Stimulated activated naive CD8-positive, alpha-beta T cell treated with anti-CD3 and anti-CD28 coated beads, Interleukin-15, amount 100 ng/mL, for 72 hours (primary cell): ENCODE measurements around the gene BTAF1.

Experiments used
- ATAC-seq: fragments of 150-1000 bp; cut with Tn5 transposase; 2 replicates; pipeline ENCODE4 v1.10.0; 2021; ENCODE audit warnings: mild to moderate bottlenecking, moderate library complexity
- DNase-seq, 2 donors: peaks; one replicate each; pipeline ENCODE4 v3.0.0; 2021 to 2022
- H3K27ac Mint-ChIP-seq, 2 donors: one replicate each; pipeline ENCODE4 v1.8.0; 2022; ENCODE audit warnings: mild to moderate bottlenecking in 2 of 2, mixed read lengths in 2 of 2, moderate library complexity in 2 of 2
- H3K27me3 Mint-ChIP-seq: one replicate; pipeline ENCODE4 v1.8.0; 2022; ENCODE audit warnings: mixed read lengths
- H3K4me1 Mint-ChIP-seq: one replicate; pipeline ENCODE4 v1.8.0; 2022; ENCODE audit warnings: mild to moderate bottlenecking, mixed read lengths
- H3K4me3 Mint-ChIP-seq, 2 donors: one replicate each; pipeline ENCODE4 v1.8.0; 2022; ENCODE audit warnings: mild to moderate bottlenecking in 2 of 2, mixed read lengths in 2 of 2, moderate library complexity in 1 of 2
- H3K9me3 Mint-ChIP-seq, 2 donors: one replicate each; pipeline ENCODE4 v1.8.0; 2022; ENCODE audit warnings: mixed read lengths in 2 of 2

The BTAF1 gene

GRCh38 chr10:91935886-91936285 is 12.3 kb downstream of the BTAF1 start:
- no peaks in the 10 kb centered on the region for H3K9me3 Mint-ChIP-seq
- H3K27me3 Mint-ChIP-seq, result no peaks in the 10 kb centered on the region
- H3K27ac Mint-ChIP-seq, result no peak overlapping the region
- DNase-seq, result no peak
- H3K4me3 Mint-ChIP-seq, result no peak overlapping the region
- ATAC-seq, result no peak
- peaks cover 43% of the 10 kb centered on the region for H3K4me1 Mint-ChIP-seq

DNA sequence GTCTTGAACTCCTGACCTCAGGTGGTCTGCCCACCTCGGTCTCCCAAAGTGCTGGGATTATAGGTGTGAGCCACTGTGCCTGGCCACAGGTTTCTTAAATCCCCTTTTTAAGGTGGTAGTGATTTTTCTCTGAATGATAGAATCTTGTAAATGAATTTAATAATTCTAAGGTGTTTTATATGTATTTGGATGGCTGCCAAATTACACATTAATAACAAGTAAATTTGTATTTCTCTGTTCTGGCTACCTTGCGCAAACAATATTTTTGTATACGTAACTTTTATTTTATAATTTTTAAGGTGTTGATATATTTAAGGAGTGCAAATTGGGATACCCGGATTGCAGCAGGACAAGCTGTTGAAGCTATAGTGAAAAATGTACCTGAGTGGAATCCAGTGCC is 16.1 kb downstream of the BTAF1 start:
- H3K4me1 Mint-ChIP-seq, result peaks cover 26% of the 10 kb centered on the region
- no peaks in the 10 kb centered on the region for H3K27me3 Mint-ChIP-seq
- H3K27ac Mint-ChIP-seq, result no peak overlapping the region
- ATAC-seq, result no peak
- H3K9me3 Mint-ChIP-seq, result no peaks in the 10 kb centered on the region
- no peak overlapping the region for H3K4me3 Mint-ChIP-seq
- DNase-seq, result no peak

GRCh38 chr10:91941426-91941825 is 17.9 kb downstream of the BTAF1 start:
- no peak overlapping the region for H3K4me3 Mint-ChIP-seq
- H3K9me3 Mint-ChIP-seq, result no peaks in the 10 kb centered on the region
- no peaks in the 10 kb centered on the region for H3K27me3 Mint-ChIP-seq
- ATAC-seq (no peak), DNase-seq (no peak)
- H3K27ac Mint-ChIP-seq, result no peak overlapping the region
- peaks cover 33% of the 10 kb centered on the region for H3K4me1 Mint-ChIP-seq

- DNase-seq (peak; percentile 39 to 45), ATAC-seq (peak; percentile 99)
- Mint-ChIP-seq H3K4me3 (peak overlapping the region; percentile 42 to 78), H3K4me1 (peaks cover 39% of the 10 kb centered on the region), H3K9me3 (no peaks in the 10 kb centered on the region), H3K27me3 (no peaks in the 10 kb centered on the region), H3K27ac (peak overlapping the region; percentile 28 to 97)
These were observed 21.5 kb downstream of the BTAF1 start for GRCh38 chr10:91944880-91945630.

DNA sequence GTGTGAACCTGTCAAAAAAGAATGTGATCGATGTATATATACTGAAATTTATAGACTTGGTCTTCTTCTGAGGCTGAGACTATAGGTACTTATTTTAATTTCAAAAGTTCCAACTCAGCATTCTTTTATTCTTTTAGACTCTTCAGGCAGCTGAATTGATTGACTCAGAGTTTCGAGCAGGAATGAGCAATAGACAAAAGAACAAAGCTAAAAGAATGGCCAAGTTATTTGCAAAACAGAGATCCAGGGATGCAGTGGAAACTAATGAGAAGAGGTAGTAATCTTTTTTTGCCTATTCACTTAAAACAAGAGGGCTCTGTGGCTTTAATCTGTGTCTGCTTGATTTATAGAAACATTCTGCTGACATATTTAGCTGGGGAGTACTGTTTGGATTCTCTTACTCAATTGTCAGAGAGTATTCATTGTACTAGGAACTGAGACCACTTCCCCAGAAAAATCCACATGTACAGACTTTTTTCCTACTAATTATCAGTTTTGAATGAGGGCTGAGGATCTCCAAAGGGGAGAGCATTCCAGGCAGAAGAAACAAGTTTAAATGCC is 30.1 kb downstream of the BTAF1 start:
- Mint-ChIP-seq H3K9me3 (no peaks in the 10 kb centered on the region), H3K4me1 (peaks cover 7% of the 10 kb centered on the region), H3K4me3 (no peak overlapping the region), H3K27ac (no peak overlapping the region), H3K27me3 (no peaks in the 10 kb centered on the region)
- ATAC-seq, result no peak
- DNase-seq, result no peak

DNA sequence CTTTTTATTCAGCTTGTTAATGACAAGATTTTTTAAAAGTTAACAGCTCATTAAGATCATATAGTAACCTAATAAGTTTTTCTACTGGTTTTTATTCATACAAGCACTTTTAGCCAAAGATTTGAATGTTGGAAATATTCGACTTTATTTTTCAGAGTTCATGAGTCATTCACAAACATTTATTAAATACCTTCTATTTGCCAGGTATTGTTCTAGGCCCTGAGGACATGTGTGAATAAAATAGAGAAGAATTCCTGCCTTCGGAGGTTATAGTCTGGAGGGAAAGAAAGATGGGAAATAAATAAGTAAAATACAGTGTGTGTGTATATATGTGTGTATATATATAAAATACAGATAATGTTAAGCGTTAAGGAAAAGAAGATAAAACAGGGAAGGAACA is 31.5 kb downstream of the BTAF1 start:
- ATAC-seq (no peak), DNase-seq (no peak)
- Mint-ChIP-seq H3K27me3 (no peaks in the 10 kb centered on the region), H3K4me1 (no peaks in the 10 kb centered on the region), H3K4me3 (no peak overlapping the region), H3K9me3 (no peaks in the 10 kb centered on the region), H3K27ac (no peak overlapping the region)

GRCh38 chr10:91957091-91957490 is 33.5 kb downstream of the BTAF1 start:
- H3K27me3 Mint-ChIP-seq, result no peaks in the 10 kb centered on the region
- DNase-seq (no peak), ATAC-seq (no peak)
- peaks cover 6% of the 10 kb centered on the region for H3K4me1 Mint-ChIP-seq
- no peak overlapping the region for H3K27ac Mint-ChIP-seq
- H3K4me3 Mint-ChIP-seq, result no peak overlapping the region
- H3K9me3 Mint-ChIP-seq, result no peaks in the 10 kb centered on the region

GRCh38 chr10:91969297-91969696 is 45.7 kb downstream of the BTAF1 start:
- peak overlapping the region in 1 of 2 donors; percentile 56 for H3K27ac Mint-ChIP-seq
- H3K9me3 Mint-ChIP-seq, result no peaks in the 10 kb centered on the region
- no peak overlapping the region for H3K4me3 Mint-ChIP-seq
- peaks cover 23% of the 10 kb centered on the region for H3K4me1 Mint-ChIP-seq
- DNase-seq (no peak), ATAC-seq (no peak)
- no peaks in the 10 kb centered on the region for H3K27me3 Mint-ChIP-seq

DNA sequence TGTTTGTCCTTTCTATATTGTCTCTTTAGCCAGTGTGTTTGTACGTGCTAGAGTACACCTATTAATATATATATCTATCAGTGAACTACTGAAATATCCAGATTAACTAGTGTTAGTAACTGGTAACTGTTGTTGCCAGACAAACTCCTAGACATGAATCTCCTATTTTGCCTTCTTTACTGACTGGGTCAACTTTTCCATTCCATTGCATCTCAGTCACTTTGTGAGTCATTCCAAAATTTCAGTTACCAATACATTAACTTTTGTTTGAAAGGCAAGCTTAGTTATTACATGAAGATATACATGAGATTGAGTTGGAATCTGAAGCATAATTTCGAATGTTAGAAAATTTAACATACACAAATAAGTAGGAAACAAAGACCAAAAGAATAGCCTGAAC is 51.4 kb downstream of the BTAF1 start:
- H3K9me3 Mint-ChIP-seq, result no peaks in the 10 kb centered on the region
- DNase-seq (no peak), ATAC-seq (peak; percentile 81)
- no peaks in the 10 kb centered on the region for H3K27me3 Mint-ChIP-seq
- peak overlapping the region in 1 of 2 donors; percentile 91 for H3K27ac Mint-ChIP-seq
- H3K4me3 Mint-ChIP-seq, result peak overlapping the region in 1 of 2 donors; percentile 24
- peaks cover 63% of the 10 kb centered on the region for H3K4me1 Mint-ChIP-seq

DNA sequence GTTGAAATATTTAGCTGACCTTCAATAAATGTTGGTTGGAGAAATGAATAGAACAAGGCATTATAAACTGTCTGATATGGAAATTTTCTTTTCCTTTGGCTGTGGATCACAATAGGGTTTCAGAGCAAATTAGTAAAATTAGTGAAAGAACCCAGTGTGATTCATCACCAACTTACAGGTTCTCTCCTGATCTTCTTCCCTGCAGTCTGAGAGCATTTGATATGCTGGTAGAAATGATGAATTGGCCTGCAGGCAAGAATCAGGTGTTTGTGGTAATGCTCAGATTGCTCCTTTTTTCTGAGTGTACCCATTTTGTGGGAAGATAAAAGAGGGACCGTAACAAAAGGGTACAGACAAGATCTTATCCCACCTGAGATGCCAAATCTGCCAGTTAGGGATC is 51.9 kb downstream of the BTAF1 start:
- peak overlapping the region in 1 of 2 donors; percentile 42 for H3K4me3 Mint-ChIP-seq
- no peaks in the 10 kb centered on the region for H3K9me3 Mint-ChIP-seq
- no peak for DNase-seq
- H3K27me3 Mint-ChIP-seq, result no peaks in the 10 kb centered on the region
- H3K27ac Mint-ChIP-seq, result peak overlapping the region in 1 of 2 donors; percentile 91
- H3K4me1 Mint-ChIP-seq, result peaks cover 63% of the 10 kb centered on the region
- peak; percentile 49 for ATAC-seq

- peaks cover 63% of the 10 kb centered on the region for H3K4me1 Mint-ChIP-seq
- no peak overlapping the region for H3K4me3 Mint-ChIP-seq
- no peak for ATAC-seq
- H3K9me3 Mint-ChIP-seq, result no peaks in the 10 kb centered on the region
- H3K27me3 Mint-ChIP-seq, result no peaks in the 10 kb centered on the region
- no peak for DNase-seq
- H3K27ac Mint-ChIP-seq, result peak overlapping the region in 1 of 2 donors; percentile 54
These were observed 52.9 kb downstream of the BTAF1 start for GRCh38 chr10:91976317-91977051.

- ATAC-seq, result no peak
These were observed 53.9 kb downstream of the BTAF1 start for GRCh38 chr10:91977491-91977890.

DNA sequence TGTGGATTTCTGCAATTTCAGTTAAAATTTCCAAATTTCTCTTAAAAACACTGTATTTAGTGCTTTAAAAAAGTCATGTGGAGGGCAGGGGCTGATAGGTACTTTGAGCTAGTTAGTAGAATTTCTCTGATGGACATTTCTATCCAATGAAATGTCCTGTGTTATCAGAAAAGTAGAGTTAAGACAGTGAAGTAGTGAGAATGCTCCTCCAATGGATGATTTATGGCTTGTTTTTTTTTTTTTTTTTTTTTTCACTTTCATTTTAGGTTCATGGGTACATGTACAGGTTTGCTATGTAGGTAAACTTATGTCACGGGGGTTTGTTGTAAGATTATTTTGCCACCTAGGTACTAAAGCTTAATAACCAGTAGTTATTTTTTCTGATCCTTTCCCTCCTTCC is 55.0 kb downstream of the BTAF1 start:
- no peak for DNase-seq

More at GRCh38 chr10:91977491-91977890, 53.9 kb downstream of the BTAF1 start:
- Mint-ChIP-seq H3K27ac (no peak overlapping the region), H3K9me3 (no peaks in the 10 kb centered on the region), H3K4me3 (no peak overlapping the region), H3K4me1 (peaks cover 56% of the 10 kb centered on the region), H3K27me3 (no peaks in the 10 kb centered on the region)
- DNase-seq, result no peak

GRCh38 chr10:91980319-91980718 is 56.7 kb downstream of the BTAF1 start:
- no peak for ATAC-seq
- no peak for DNase-seq
- Mint-ChIP-seq H3K27me3 (no peaks in the 10 kb centered on the region), H3K9me3 (peaks cover 0 to 6% of the 10 kb centered on the region in 2 donors), H3K4me3 (no peak overlapping the region), H3K27ac (no peak overlapping the region), H3K4me1 (peaks cover 50% of the 10 kb centered on the region)

More for the DNA sequence above, 55.0 kb downstream of the BTAF1 start:
- Mint-ChIP-seq H3K4me3 (no peak overlapping the region), H3K9me3 (no peaks in the 10 kb centered on the region), H3K4me1 (peaks cover 58% of the 10 kb centered on the region), H3K27me3 (no peaks in the 10 kb centered on the region), H3K27ac (no peak overlapping the region)
- ATAC-seq, result no peak

- H3K4me1 Mint-ChIP-seq, result peaks cover 50% of the 10 kb centered on the region
- H3K9me3 Mint-ChIP-seq, result peaks cover 0 to 6% of the 10 kb centered on the region in 2 donors
- H3K4me3 Mint-ChIP-seq, result no peak overlapping the region
- DNase-seq (no peak), ATAC-seq (peak; percentile 59)
- H3K27ac Mint-ChIP-seq, result no peak overlapping the region
- H3K27me3 Mint-ChIP-seq, result no peaks in the 10 kb centered on the region
These were observed 59.8 kb downstream of the BTAF1 start for GRCh38 chr10:91983416-91983815.
